PC-3 (cell line): ENCODE data around the gene MRPL24.

ENCODE experiments used
- EZH2phosphoT487 ChIP-seq: fragments of 300-600 bp; sonication (generic); IDR thresholded peaks from 2 replicates; pipeline ENCODE4 v1.6.1; 2018; ENCODE audit warnings: mild to moderate bottlenecking, antibody characterized with exemption, low read length, borderline replicate concordance
- TF ChIP-seq, protein P1 (sequence below): fragments of 300-600 bp; sonication (generic); conservative IDR thresholded peaks from 2 replicates; pipeline ENCODE4 v1.5.1; 2017; ENCODE audit warnings: antibody characterized with exemption, low read depth, mild to moderate bottlenecking, low read length

- TF ChIP-seq, protein P1, sequence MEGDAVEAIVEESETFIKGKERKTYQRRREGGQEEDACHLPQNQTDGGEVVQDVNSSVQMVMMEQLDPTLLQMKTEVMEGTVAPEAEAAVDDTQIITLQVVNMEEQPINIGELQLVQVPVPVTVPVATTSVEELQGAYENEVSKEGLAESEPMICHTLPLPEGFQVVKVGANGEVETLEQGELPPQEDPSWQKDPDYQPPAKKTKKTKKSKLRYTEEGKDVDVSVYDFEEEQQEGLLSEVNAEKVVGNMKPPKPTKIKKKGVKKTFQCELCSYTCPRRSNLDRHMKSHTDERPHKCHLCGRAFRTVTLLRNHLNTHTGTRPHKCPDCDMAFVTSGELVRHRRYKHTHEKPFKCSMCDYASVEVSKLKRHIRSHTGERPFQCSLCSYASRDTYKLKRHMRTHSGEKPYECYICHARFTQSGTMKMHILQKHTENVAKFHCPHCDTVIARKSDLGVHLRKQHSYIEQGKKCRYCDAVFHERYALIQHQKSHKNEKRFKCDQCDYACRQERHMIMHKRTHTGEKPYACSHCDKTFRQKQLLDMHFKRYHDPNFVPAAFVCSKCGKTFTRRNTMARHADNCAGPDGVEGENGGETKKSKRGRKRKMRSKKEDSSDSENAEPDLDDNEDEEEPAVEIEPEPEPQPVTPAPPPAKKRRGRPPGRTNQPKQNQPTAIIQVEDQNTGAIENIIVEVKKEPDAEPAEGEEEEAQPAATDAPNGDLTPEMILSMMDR: no peak
- no peak for TF ChIP-seq EZH2phosphoT487
These were observed 7.1 kb upstream of the MRPL24 start for GRCh38 chr1:156747742-156748669.
